HEK293T (cell line): ENCODE data around the gene LNPEP.

Experiments used
- BHLHE40 ChIP-seq: fragments of 450-650 bp; IDR thresholded peaks from 2 replicates; pipeline ENCODE4 v1.6.1; 2016; ENCODE audit warnings: mild to moderate bottlenecking, moderate library complexity, borderline replicate concordance
- ELF4 ChIP-seq: fragments of 450-650 bp; IDR thresholded peaks from 2 replicates; pipeline ENCODE4 v1.6.1; 2017; ENCODE audit warnings: antibody characterized with exemption
- FOXA1 ChIP-seq: fragments of 450-650 bp; IDR thresholded peaks from 2 replicates; pipeline ENCODE4 v1.6.1; 2016; ENCODE audit warnings: mild to moderate bottlenecking
- FOXK2 ChIP-seq: fragments of 450-650 bp; IDR thresholded peaks from 2 replicates; pipeline ENCODE4 v1.6.1; 2016; ENCODE audit warnings: mild to moderate bottlenecking
- FOXM1 ChIP-seq: fragments of 450-650 bp; IDR thresholded peaks from 2 replicates; pipeline ENCODE4 v1.6.1; 2017; ENCODE audit warnings: mild to moderate bottlenecking, borderline replicate concordance
- SP1 ChIP-seq: fragments of 450-650 bp; IDR thresholded peaks from 2 replicates; pipeline ENCODE4 v1.6.1; 2017
- ZNF384 ChIP-seq: fragments of 450-650 bp; IDR thresholded peaks from 2 replicates; pipeline ENCODE4 v1.6.1; 2016

DNA sequence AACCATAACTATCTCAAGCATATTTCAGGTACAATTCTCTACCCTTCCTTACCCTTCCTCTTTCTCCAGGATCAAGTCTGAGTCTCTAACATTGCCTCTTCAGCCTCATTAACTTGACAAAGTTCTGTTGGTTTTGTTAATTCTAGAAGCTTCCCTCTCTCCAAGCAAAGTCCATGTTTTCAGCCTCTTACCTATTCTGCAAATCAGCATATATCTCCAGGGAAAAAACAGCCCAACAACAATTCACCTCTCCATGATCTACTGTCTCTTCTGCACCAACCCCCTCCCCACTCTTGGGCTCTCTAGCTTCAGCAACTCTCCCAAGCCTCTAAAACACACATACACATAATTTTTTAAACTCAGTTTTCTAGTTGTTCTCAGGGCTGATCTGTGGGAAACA is 134.4 kb downstream of the LNPEP start:
- TF ChIP-seq BHLHE40 (no peak), SP1 (no peak), FOXA1 (no peak), ZNF384 (no peak), ELF4 (no peak), FOXM1 (no peak), FOXK2 (no peak)
